BE2C (cell line): Measurements from ENCODE around the gene XKR8.

ENCODE experiments used
- DNase-seq: peaks from one replicate; pipeline ENCODE4 v3.0.0-alpha.2; 2020
- H3K27me3 ChIP-seq: fragments of 250-450 bp; sonication (Bioruptor Pico); 2 replicates; pipeline ENCODE4 v1.5.1; 2020; ENCODE audit warnings: mild to moderate bottlenecking
- H3K36me3 ChIP-seq: fragments of 250-450 bp; sonication (Bioruptor Pico); 2 replicates; pipeline ENCODE4 v1.5.1; 2020; ENCODE audit warnings: mild to moderate bottlenecking
- H3K4me1 ChIP-seq: fragments of 250-450 bp; sonication (Bioruptor Pico); 2 replicates; pipeline ENCODE4 v1.5.1; 2020
- H3K4me3 ChIP-seq: 2 replicates; pipeline ENCODE4 v1.5.1; 2011; ENCODE audit warnings: low read depth, low read length
- H3K9me3 ChIP-seq: fragments of 250-450 bp; sonication (Bioruptor Pico); 2 replicates; pipeline ENCODE4 v1.5.1; 2020
- CTCF ChIP-seq: IDR thresholded peaks from 2 replicates; pipeline ENCODE4 v1.5.1; 2012; ENCODE audit warnings: mild to moderate bottlenecking, low read depth, low read length

Gene XKR8

GRCh38 chr1:27973771-27974416 lies 14.1 kb downstream of the XKR8 start:
- Histone ChIP-seq H3K4me3 (no peak overlapping the region), H3K9me3 (no peaks in the 10 kb centered on the region), H3K36me3 (no peaks in the 10 kb centered on the region), H3K4me1 (0 out of 2 replicates have a peak, but pooled peaks cover 4% of the 10 kb centered on the region), H3K27me3 (no peaks in the 10 kb centered on the region)
- no peak for DNase-seq
- no peak for TF ChIP-seq CTCF

GRCh38 chr1:27974417-27974781 lies 14.6 kb downstream of the XKR8 start:
- 0 out of 2 replicates have a peak, but pooled peaks cover 4% of the 10 kb centered on the region for H3K4me1 ChIP-seq
- no peaks in the 10 kb centered on the region for H3K9me3 ChIP-seq
- H3K27me3 ChIP-seq, result no peaks in the 10 kb centered on the region
- H3K36me3 ChIP-seq, result no peaks in the 10 kb centered on the region
- no peak for TF ChIP-seq CTCF
- DNase-seq, result no peak
- no peak overlapping the region for H3K4me3 ChIP-seq

GRCh38 chr1:27979151-27979858 lies 19.5 kb downstream of the XKR8 start:
- no peaks in the 10 kb centered on the region for H3K9me3 ChIP-seq
- no peaks in the 10 kb centered on the region for H3K27me3 ChIP-seq
- H3K4me1 ChIP-seq, result no peaks in the 10 kb centered on the region
- DNase-seq, result no peak
- no peaks in the 10 kb centered on the region for H3K36me3 ChIP-seq
- H3K4me3 ChIP-seq, result no peak overlapping the region
- TF ChIP-seq CTCF, result peak; percentile 40

- Histone ChIP-seq H3K4me1 (no peaks in the 10 kb centered on the region), H3K4me3 (no peak overlapping the region), H3K36me3 (no peaks in the 10 kb centered on the region), H3K9me3 (no peaks in the 10 kb centered on the region), H3K27me3 (no peaks in the 10 kb centered on the region)
- no peak for DNase-seq
- no peak for TF ChIP-seq CTCF
Observed at GRCh38 chr1:27979859-27980201, 20.1 kb downstream of the XKR8 start.

GRCh38 chr1:27980216-27980845 lies 20.6 kb downstream of the XKR8 start:
- no peaks in the 10 kb centered on the region for H3K27me3 ChIP-seq
- H3K36me3 ChIP-seq, result no peaks in the 10 kb centered on the region
- no peak overlapping the region for H3K4me3 ChIP-seq
- H3K9me3 ChIP-seq, result no peaks in the 10 kb centered on the region
- TF ChIP-seq CTCF, result no peak
- H3K4me1 ChIP-seq, result no peaks in the 10 kb centered on the region
- DNase-seq, result no peak

GRCh38 chr1:27981145-27981544 lies 21.4 kb downstream of the XKR8 start:
- no peak for TF ChIP-seq CTCF
- DNase-seq, result no peak
- Histone ChIP-seq H3K27me3 (no peaks in the 10 kb centered on the region), H3K4me1 (no peaks in the 10 kb centered on the region), H3K36me3 (no peaks in the 10 kb centered on the region), H3K4me3 (no peak overlapping the region), H3K9me3 (no peaks in the 10 kb centered on the region)
